Osteoblast (primary cell): ENCODE data around the gene BSN. TPM values are rescaled to one million over a fixed set of nuclear protein-coding genes. Genes with fewer than 3 reads are reported as not detected.

Experiments used
- DNase-seq: peaks from one replicate; pipeline ENCODE4 v3.0.0; 2011; ENCODE audit warnings: low spot score, mixed read lengths; ENCODE audit not compliant: insufficient read length; ENCODE audit errors: missing footprints
- H2AFZ ChIP-seq: 2 replicates; pipeline ENCODE4 v1.6.0; 2011; ENCODE audit warnings: mild to moderate bottlenecking, low read length
- H3K27ac ChIP-seq: 2 replicates; pipeline ENCODE4 v1.5.1; 2011; ENCODE audit warnings: mild to moderate bottlenecking, low read depth, low read length, moderate library complexity
- H3K27me3 ChIP-seq: 2 replicates; pipeline ENCODE4 v1.6.0; 2012; ENCODE audit warnings: mild to moderate bottlenecking, control low read depth, inconsistent platforms, low read length, moderate library complexity; ENCODE audit not compliant: insufficient read depth
- H3K36me3 ChIP-seq: 2 replicates; pipeline ENCODE4 v1.5.1; 2011; ENCODE audit warnings: mild to moderate bottlenecking, low read length, control low read depth, moderate library complexity; ENCODE audit not compliant: insufficient read depth
- H3K4me1 ChIP-seq: 2 replicates; pipeline ENCODE4 v1.5.1; 2011; ENCODE audit warnings: mild to moderate bottlenecking, low read length, control low read depth, moderate library complexity; ENCODE audit not compliant: insufficient read depth
- H3K4me2 ChIP-seq: 2 replicates; pipeline ENCODE4 v1.6.0; 2011; ENCODE audit warnings: mild to moderate bottlenecking, low read length; ENCODE audit not compliant: insufficient read depth
- H3K4me3 ChIP-seq: fragments of 200-600 bp; sonication (generic); 3 replicates; pipeline ENCODE4 v1.5.1; 2012; ENCODE audit warnings: mild to moderate bottlenecking, low read length, inconsistent platforms; ENCODE audit not compliant: insufficient read depth
- H3K79me2 ChIP-seq: 2 replicates; pipeline ENCODE4 v1.6.0; 2012; ENCODE audit warnings: mild to moderate bottlenecking, low read length, control low read depth, inconsistent platforms; ENCODE audit not compliant: insufficient read depth
- H3K9me3 ChIP-seq: 2 replicates; pipeline ENCODE4 v1.5.1; 2011; ENCODE audit warnings: low read depth, low read length, control low read depth
- H4K20me1 ChIP-seq: 2 replicates; pipeline ENCODE4 v1.6.0; 2012; ENCODE audit warnings: mild to moderate bottlenecking, low read length, control low read depth; ENCODE audit not compliant: insufficient read depth
- CTCF ChIP-seq: IDR thresholded peaks from 2 replicates; pipeline ENCODE4 v1.5.1; 2011; ENCODE audit warnings: mild to moderate bottlenecking, low read depth, low read length, moderate library complexity; ENCODE audit errors: extremely low read depth
- total RNA-seq: library from RNA; depleted of rRNA; stranded (reverse); fragments of >200 nt; gene quantifications from 2 replicates; pipeline ENCODE4 v1.2.3, GENCODE V29; 2012

Gene BSN
- total RNA-seq: under 0.01 and 0.29 TPM in 2 replicates

- Histone ChIP-seq H3K27ac (peak within 1 kb of the TSS; percentile 56), H3K79me2 (no peaks in the 10 kb centered on the region), H3K36me3 (no peaks in the 10 kb centered on the region), H3K27me3 (peaks cover 17% of the 10 kb centered on the region), H3K4me1 (peaks cover 7% of the 10 kb centered on the region), H3K4me3 (peak within 1 kb of the TSS; percentile 84), H2AFZ (peak within 1 kb of the TSS; percentile 96), H3K4me2 (peak within 1 kb of the TSS; percentile 98), H4K20me1 (no peaks in the 10 kb centered on the region), H3K9me3 (no peaks in the 10 kb centered on the region)
- no peak for TF ChIP-seq CTCF
- DNase-seq: peak; percentile 100
Measured at GRCh38 chr3:49553692-49554632, at the start of gene BSN. BSN (plus strand) TSS chr3:49554477; CDS start chr3:49554603, 126 bp downstream.

GRCh38 chr3:49506906-49507305, 47.4 kb upstream of the BSN start:
- H3K79me2 ChIP-seq: peaks cover 17% of the 10 kb centered on the region
- no peaks in the 10 kb centered on the region for H3K27me3 ChIP-seq
- H4K20me1 ChIP-seq: no peaks in the 10 kb centered on the region
- no peak overlapping the region for H2AFZ ChIP-seq
- DNase-seq: no peak
- H3K4me2 ChIP-seq: no peak overlapping the region
- H3K36me3 ChIP-seq: no peaks in the 10 kb centered on the region
- no peaks in the 10 kb centered on the region for H3K4me1 ChIP-seq
- H3K4me3 ChIP-seq: no peak overlapping the region
- no peak overlapping the region for H3K27ac ChIP-seq
- no peak for TF ChIP-seq CTCF
- no peaks in the 10 kb centered on the region for H3K9me3 ChIP-seq

- Histone ChIP-seq H3K4me3 (no peak overlapping the region), H3K4me2 (no peak overlapping the region), H3K36me3 (no peaks in the 10 kb centered on the region), H3K4me1 (no peaks in the 10 kb centered on the region), H4K20me1 (no peaks in the 10 kb centered on the region), H2AFZ (no peak overlapping the region), H3K27me3 (no peaks in the 10 kb centered on the region), H3K9me3 (no peaks in the 10 kb centered on the region), H3K27ac (no peak overlapping the region), H3K79me2 (peaks cover 8% of the 10 kb centered on the region)
- TF ChIP-seq CTCF: no peak
- no peak for DNase-seq
Measured at GRCh38 chr3:49509028-49509561, 45.2 kb upstream of the BSN start.

GRCh38 chr3:49511639-49512038, 42.6 kb upstream of the BSN start:
- H3K36me3 ChIP-seq: no peaks in the 10 kb centered on the region
- no peak for DNase-seq

More at GRCh38 chr3:49511639-49512038, 42.6 kb upstream of the BSN start:
- Histone ChIP-seq H4K20me1 (no peaks in the 10 kb centered on the region), H3K4me2 (no peak overlapping the region), H3K27me3 (no peaks in the 10 kb centered on the region), H3K4me3 (no peak overlapping the region), H2AFZ (no peak overlapping the region), H3K79me2 (peaks cover 3% of the 10 kb centered on the region), H3K9me3 (no peaks in the 10 kb centered on the region), H3K27ac (no peak overlapping the region), H3K4me1 (no peaks in the 10 kb centered on the region)
- no peak for TF ChIP-seq CTCF
